Heart right ventricle (tissue), 16 donors: ENCODE data around the gene MYH7. TPM values are rescaled to one million over a fixed set of nuclear protein-coding genes. Genes with fewer than 3 reads are reported as not detected.

Experiments used
- ATAC-seq, 8 donors: fragments of 200-7000 bp; cut with Tn5 transposase; one replicate each; pipeline ENCODE4 v1.9.1; 2020; ENCODE audit warnings: mild to moderate bottlenecking in 8 of 8, moderate library complexity in 8 of 8, moderate number of reproducible peaks in 1 of 8
- DNase-seq, 2 donors: peaks; one replicate each; pipeline ENCODE4 v3.0.0-alpha.2; 2020
- H3K27ac ChIP-seq, 10 donors: fragments of 200-600 bp; sonication (generic) in 2 of 10; one replicate each; pipeline versions ENCODE4 v1.5.0 to v1.8.0; 2020 to 2022; ENCODE audit warnings: mild to moderate bottlenecking in 3 of 10
- H3K27me3 ChIP-seq, 7 donors: fragments of 200-600 bp; one replicate each; pipeline ENCODE4 v1.8.0; 2021 to 2022; ENCODE audit warnings: mild to moderate bottlenecking in 2 of 7
- H3K36me3 ChIP-seq, 9 donors: fragments of 200-600 bp; sonication (generic) in 1 of 9; one replicate each; pipeline versions ENCODE4 v1.5.0 to v1.8.0; 2020 to 2022; ENCODE audit warnings: mild to moderate bottlenecking in 2 of 9
- H3K4me1 ChIP-seq, 9 donors: fragments of 200-600 bp; sonication (generic) in 1 of 9; one replicate each; pipeline versions ENCODE4 v1.5.0 to v1.8.0; 2020 to 2022; ENCODE audit warnings: mild to moderate bottlenecking in 4 of 9
- H3K4me3 ChIP-seq, 10 donors: fragments of 200-600 bp; sonication (generic) in 2 of 10; one replicate each; pipeline versions ENCODE4 v1.5.0 to v1.8.0; 2020 to 2022; ENCODE audit warnings: mild to moderate bottlenecking in 7 of 10, moderate library complexity in 2 of 10
- H3K9me3 ChIP-seq, 11 donors: fragments of 200-600 bp in 10 of 11; sonication (generic) in 2 of 11; one replicate each; pipeline versions ENCODE4 v1.5.0 to v1.8.0; 2013 to 2022; ENCODE audit warnings: mild to moderate bottlenecking in 2 of 11, control low read depth in 1 of 11, moderate library complexity in 1 of 11
- WGBS, 2 donors: extraction: QIAGEN DNeasy Blood & Tissue Kit; methylation state at CpG; one replicate each; pipeline ENCODE4 v1.1.7; 2013; ENCODE audit warnings: inconsistent platforms in 1 of 2; 5-methylcytosine and 5-hydroxymethylcytosine counted together
- intact Hi-C, 10 donors: fragments of 100-400 bp; cut with DNase I; formaldehyde crosslinking; loops; one replicate each; pipeline versions ENCODE4 v1.11.1 to v1.14.2; 2022
- polyA plus RNA-seq, 2 donors: library from polyadenylated mRNA; stranded (reverse); fragments of 200-250 nt; gene quantifications; one replicate each; pipeline ENCODE4 v1.2.3, GENCODE V29; 2013
- total RNA-seq, 10 donors: library from RNA; stranded (reverse); fragmentation: NEBNext Ultra II Directional in 3 of 10; extraction: Animal tissue kit (Norgen Biotek cat#: 25700) in 3 of 10; gene quantifications; one replicate each; pipeline versions ENCODE4 v1.2.1 to v1.2.4, GENCODE V29; 2021 to 2023
- TF ChIP-seq, protein P1 (sequence below), 9 donors: fragments of 200-600 bp; sonication (generic) in 2 of 9; IDR thresholded peaks; one replicate each; pipeline versions ENCODE4 v1.5.0 to v1.8.0; 2021 to 2022; ENCODE audit warnings: antibody characterized with exemption in 9 of 9, mild to moderate bottlenecking in 5 of 9, moderate library complexity in 1 of 9
- donor health status: Arrhythmogenic right ventricular cardiomyopathy.
- donor health status: ischemic (EF 13 %, LVEDD 7.1; RV severe dilation, severe dysfunction).
- donor health status: healthy with polysubstance abuse.
- donor health status: DM: no; HTN: yes; CAD: no.
- donor health status: DM: no; HTN: no; CAD: no.
- donor health status: ischemic (EF 25% LVEDD 6.9; RV normal size, moderate dysfunction).
- donor health status: ischemic (EF 25% LVEDD 5.7; RV mildly dilated, moderate dysfunction).
- donor health status: healthy.
- donor health status: DM: yes; HTN: yes; CAD: no.
- donor health status: Ischemic cardiomyopathy.
- donor health status: ischemic (EF 35%, LVEDD 5.7; RV mildly dilated, moderate dysfunction).
- donor health status: nonischemic (EF 11% LVEDD 7.7; RV severe dilation, severe dysfunction).
- donor health status: DM: yes; HTN: yes; CAD: no.
- donor health status: PGD.
- donor health status: ischemic (EF 29% LVEDD 5.4; RV normal size, mild dysfunction).
- donor health status: nonischemic (EF 23%, LVEDD 6.1; RV moderate dilation, normal function).

The MYH7 gene
- total and polyA plus RNA-seq, 12 donors, result 641 to 22,607 (median 18,940) TPM

DNA sequence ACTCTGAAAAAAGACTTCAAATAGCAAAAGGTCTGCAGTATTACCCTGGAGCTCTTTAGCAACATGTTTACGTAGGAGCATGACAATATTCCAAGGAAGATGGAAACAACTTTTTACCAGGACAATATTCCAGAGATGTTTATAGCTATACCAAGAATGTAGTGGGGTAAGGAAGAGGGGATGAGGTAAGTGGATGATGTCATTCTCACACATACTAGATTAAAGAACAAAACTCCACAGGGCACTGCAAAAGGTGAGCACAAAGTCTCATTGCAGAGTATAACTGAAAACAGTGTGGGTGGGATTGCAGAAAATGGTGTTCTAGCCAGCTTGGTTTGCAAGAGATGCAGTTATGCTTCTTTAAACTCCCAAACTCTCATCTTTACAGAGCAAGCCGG lies 50.2 kb downstream of the MYH7 start:
- Histone ChIP-seq H3K27me3 (peaks cover 0 to 7% (median 0%) of the 10 kb centered on the region in 7 donors), H3K36me3 (peaks cover 0 to 94% (median 8%) of the 10 kb centered on the region in 9 donors), H3K9me3 (no peaks in the 10 kb centered on the region), H3K4me3 (no peak overlapping the region), H3K27ac (no peak overlapping the region), H3K4me1 (peaks cover 0 to 34% (median 0%) of the 10 kb centered on the region in 9 donors)
- DNase-seq, result no peak
- ATAC-seq, result no peak
- intact Hi-C loops, result loop anchor here in 2 of 10 donors (10.0 kb wide), 2 partner anchors 70 to 120 kb away; no protein-coding TSS in a partner anchor
- TF ChIP-seq, protein P1, sequence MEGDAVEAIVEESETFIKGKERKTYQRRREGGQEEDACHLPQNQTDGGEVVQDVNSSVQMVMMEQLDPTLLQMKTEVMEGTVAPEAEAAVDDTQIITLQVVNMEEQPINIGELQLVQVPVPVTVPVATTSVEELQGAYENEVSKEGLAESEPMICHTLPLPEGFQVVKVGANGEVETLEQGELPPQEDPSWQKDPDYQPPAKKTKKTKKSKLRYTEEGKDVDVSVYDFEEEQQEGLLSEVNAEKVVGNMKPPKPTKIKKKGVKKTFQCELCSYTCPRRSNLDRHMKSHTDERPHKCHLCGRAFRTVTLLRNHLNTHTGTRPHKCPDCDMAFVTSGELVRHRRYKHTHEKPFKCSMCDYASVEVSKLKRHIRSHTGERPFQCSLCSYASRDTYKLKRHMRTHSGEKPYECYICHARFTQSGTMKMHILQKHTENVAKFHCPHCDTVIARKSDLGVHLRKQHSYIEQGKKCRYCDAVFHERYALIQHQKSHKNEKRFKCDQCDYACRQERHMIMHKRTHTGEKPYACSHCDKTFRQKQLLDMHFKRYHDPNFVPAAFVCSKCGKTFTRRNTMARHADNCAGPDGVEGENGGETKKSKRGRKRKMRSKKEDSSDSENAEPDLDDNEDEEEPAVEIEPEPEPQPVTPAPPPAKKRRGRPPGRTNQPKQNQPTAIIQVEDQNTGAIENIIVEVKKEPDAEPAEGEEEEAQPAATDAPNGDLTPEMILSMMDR (IDR thresholded peaks at IDR 0.05), result no peak
- 79 to 80% methylated on average over 2 of the region's 2 CpGs for WGBS, 2 donors

DNA sequence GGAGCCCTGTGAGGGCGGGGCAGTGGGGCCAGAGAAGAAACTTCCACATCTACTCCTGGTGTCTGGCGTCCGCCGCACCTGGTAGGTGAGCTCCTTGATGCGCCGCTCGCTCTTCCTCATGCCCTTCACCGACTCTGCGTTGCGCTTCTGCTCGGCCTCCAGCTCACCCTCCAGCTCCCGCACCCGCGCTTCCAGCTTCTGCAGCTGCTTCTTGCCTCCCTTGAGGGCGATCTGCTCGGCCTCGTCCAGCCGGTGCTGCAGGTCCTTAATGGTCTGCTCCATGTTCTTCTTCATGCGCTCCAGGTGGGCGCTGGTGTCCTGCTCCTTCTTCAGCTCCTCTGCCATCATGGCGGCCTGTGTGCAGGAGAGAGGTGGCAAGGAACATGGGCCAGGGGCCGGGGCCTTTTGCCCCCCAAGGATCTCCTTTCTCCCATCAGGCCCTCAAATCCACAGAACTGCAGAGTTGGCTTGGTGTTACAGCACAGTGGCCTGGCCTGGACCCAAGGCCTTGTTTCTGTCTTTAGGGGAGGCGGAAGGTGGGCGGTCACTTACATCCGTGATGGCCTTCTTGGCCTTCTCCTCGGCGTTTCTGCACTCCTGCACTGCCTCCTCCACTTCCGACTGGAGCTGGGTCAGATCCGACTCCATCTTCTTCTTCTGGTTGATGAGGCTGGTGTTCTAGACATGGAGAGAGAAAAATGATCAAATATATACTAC lies 50.9 kb downstream of the MYH7 start:
- H3K9me3 ChIP-seq, result no peaks in the 10 kb centered on the region
- no peak for ATAC-seq
- H3K4me3 ChIP-seq, result no peak overlapping the region
- no peak overlapping the region for H3K27ac ChIP-seq
- H3K4me1 ChIP-seq, result peaks cover 0 to 35% (median 0%) of the 10 kb centered on the region in 9 donors
- TF ChIP-seq, protein P1 (IDR thresholded peaks at IDR 0.05), result no peak
- no peak for DNase-seq
- peaks cover 0 to 7% (median 0%) of the 10 kb centered on the region in 7 donors for H3K27me3 ChIP-seq
- peaks cover 0 to 92% (median 8%) of the 10 kb centered on the region in 9 donors for H3K36me3 ChIP-seq
- intact Hi-C loops, result loop anchor here in 4 of 10 donors (5.0 to 10.0 kb wide), 3 partner anchors 57 to 120 kb away; no protein-coding TSS in a partner anchor
- WGBS, 2 donors, result 80 to 82% methylated on average over 29 of the region's 29 CpGs

DNA sequence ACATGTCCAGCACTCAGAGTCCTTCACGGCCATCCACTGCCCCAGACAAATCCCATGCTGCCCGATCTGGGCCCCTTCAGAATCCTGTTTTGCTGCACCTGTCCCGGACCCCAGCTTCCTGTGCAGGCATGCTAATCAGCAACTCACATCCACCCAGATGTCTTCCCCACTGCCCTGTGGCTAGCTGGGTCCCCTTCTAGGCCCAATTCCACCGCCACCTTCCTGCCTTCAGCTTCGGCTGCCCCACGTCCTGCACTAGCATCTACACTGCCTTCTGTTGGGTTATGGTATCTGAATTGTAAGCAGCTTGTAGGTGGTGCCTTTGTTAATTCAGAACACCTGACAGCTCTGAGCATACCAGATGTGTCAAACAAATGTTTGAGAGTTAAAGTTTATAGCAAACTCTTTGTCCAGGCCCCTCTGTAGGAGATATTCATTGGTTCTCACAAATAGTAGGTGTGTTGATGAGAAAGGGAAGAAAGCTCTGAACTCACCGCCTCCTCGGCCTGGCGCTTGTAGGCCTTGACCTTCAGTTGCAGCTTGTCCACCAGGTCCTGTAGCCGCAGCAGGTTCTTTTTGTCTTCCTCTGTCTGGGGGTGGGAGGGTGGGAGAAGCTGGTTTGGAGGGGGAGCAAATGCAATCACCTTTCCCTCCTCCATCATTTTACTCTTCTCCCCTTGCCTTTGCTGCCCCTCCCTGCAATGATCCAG lies 52.6 kb downstream of the MYH7 start:
- WGBS, 2 donors, result 67 to 74% methylated on average over 10 of the region's 10 CpGs
- peaks cover 0 to 76% (median 8%) of the 10 kb centered on the region in 9 donors for H3K36me3 ChIP-seq

DNA sequence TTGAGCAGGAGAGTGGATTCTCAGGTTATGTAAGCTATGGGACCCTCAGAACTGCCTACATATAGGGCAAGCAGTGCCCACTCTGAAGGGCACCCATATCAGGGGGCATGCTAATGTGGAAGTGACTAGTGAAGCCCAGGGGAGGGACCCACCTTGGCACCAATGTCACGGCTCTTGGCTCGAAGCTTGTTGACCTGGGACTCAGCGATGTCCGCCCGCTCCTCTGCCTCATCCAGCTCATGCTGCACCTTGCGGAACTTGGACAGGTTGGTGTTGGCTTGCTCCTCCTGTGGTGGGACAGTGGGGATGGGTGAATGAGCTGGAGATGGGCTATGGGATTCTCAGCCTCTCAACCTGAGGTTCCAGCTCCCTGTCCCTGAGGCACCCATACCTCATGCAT lies 53.2 kb downstream of the MYH7 start:
- WGBS, 2 donors, result 88% methylated on average over 6 of the region's 6 CpGs
- DNase-seq (no peak), ATAC-seq (no peak)
- TF ChIP-seq, protein P1 (IDR thresholded peaks at IDR 0.05), result no peak
- intact Hi-C loops, result loop anchor here in 4 of 10 donors (5.0 to 10.0 kb wide), 3 partner anchors 55 to 117 kb away; no protein-coding TSS in a partner anchor
- Histone ChIP-seq H3K27me3 (peaks cover 0 to 7% (median 0%) of the 10 kb centered on the region in 7 donors), H3K9me3 (no peaks in the 10 kb centered on the region), H3K4me3 (no peak overlapping the region), H3K27ac (no peak overlapping the region), H3K36me3 (peaks cover 0 to 70% (median 8%) of the 10 kb centered on the region in 9 donors), H3K4me1 (peaks cover 0 to 33% (median 0%) of the 10 kb centered on the region in 9 donors)

More for the DNA sequence above, 52.6 kb downstream of the MYH7 start:
- TF ChIP-seq, protein P1 (IDR thresholded peaks at IDR 0.05), result no peak
- intact Hi-C loops, result loop anchor here in 4 of 10 donors (5.0 to 10.0 kb wide), 3 partner anchors 56 to 118 kb away; no protein-coding TSS in a partner anchor
- Histone ChIP-seq H3K4me3 (no peak overlapping the region), H3K9me3 (no peaks in the 10 kb centered on the region), H3K27me3 (peaks cover 0 to 7% (median 0%) of the 10 kb centered on the region in 7 donors), H3K4me1 (peaks cover 0 to 29% (median 0%) of the 10 kb centered on the region in 9 donors), H3K27ac (no peak overlapping the region)
- DNase-seq (no peak), ATAC-seq (no peak)
